Neuronal stem cell (in vitro differentiated cells): ENCODE results near the gene OLFM2.

Experiments used
- DNase-seq: peaks from one replicate; pipeline ENCODE4 v3.0.0-alpha.2; 2013; ENCODE audit warnings: low spot score
- H2AFZ ChIP-seq: one replicate; pipeline ENCODE4 v1.6.1; 2013; ENCODE audit warnings: mild to moderate bottlenecking, low read length, inconsistent platforms
- H2AK5ac ChIP-seq: 2 replicates; pipeline ENCODE4 v1.6.1; 2013; ENCODE audit warnings: low read depth, mild to moderate bottlenecking, inconsistent platforms, low read length, moderate library complexity, mixed read lengths
- H2BK120ac ChIP-seq: 2 replicates; pipeline ENCODE4 v1.6.1; 2013; ENCODE audit warnings: low read depth, mild to moderate bottlenecking, inconsistent platforms, low read length, moderate library complexity, mixed read lengths
- H2BK12ac ChIP-seq: one replicate; pipeline ENCODE4 v1.6.1; 2013; ENCODE audit warnings: low read length, inconsistent platforms
- H2BK15ac ChIP-seq: 2 replicates; pipeline ENCODE4 v1.6.1; 2013; ENCODE audit warnings: mild to moderate bottlenecking, low read length, inconsistent platforms, mixed read lengths
- H2BK5ac ChIP-seq: one replicate; pipeline ENCODE4 v1.6.1; 2013; ENCODE audit warnings: inconsistent platforms, mild to moderate bottlenecking, low read length, moderate library complexity
- H3K14ac ChIP-seq: one replicate; pipeline ENCODE4 v1.6.1; 2013; ENCODE audit warnings: low read length, inconsistent platforms
- H3K18ac ChIP-seq: 2 replicates; pipeline ENCODE4 v1.6.1; 2013; ENCODE audit warnings: low read length, inconsistent platforms
- H3K23ac ChIP-seq: 2 replicates; pipeline ENCODE4 v1.6.1; 2013; ENCODE audit warnings: low read depth, mild to moderate bottlenecking, mixed read lengths, low read length, inconsistent platforms; ENCODE audit not compliant: poor library complexity
- H3K27ac ChIP-seq: replicated peaks from 3 replicates; pipeline ENCODE4 v1.5.1; 2013; ENCODE audit warnings: low read length, inconsistent platforms
- H3K27me3 ChIP-seq, 3 experiments: 2 replicates each; pipeline ENCODE4 v1.6.1; 2013; ENCODE audit warnings: low read length in 3 of 3, mild to moderate bottlenecking in 2 of 3, inconsistent platforms in 1 of 3, low read depth in 1 of 3, mixed read lengths in 1 of 3, moderate library complexity in 1 of 3; ENCODE audit not compliant: control insufficient read depth in 3 of 3, insufficient read depth in 3 of 3
- H3K36me3 ChIP-seq, 2 donors: replicated peaks in 1 of 2; 2 replicates each; pipeline ENCODE4 v1.6.1; 2013; ENCODE audit warnings: low read length in 2 of 2; ENCODE audit not compliant: control insufficient read depth in 2 of 2, insufficient read depth in 2 of 2
- H3K4ac ChIP-seq: 2 replicates; pipeline ENCODE4 v1.6.1; 2013; ENCODE audit warnings: inconsistent platforms, mild to moderate bottlenecking, low read length, moderate library complexity
- H3K4me1 ChIP-seq, 2 donors: 1 replicate in 1 of 2; 2 replicates in 1 of 2; pipeline ENCODE4 v1.6.1; 2013; ENCODE audit warnings: low read length in 2 of 2, low read depth in 1 of 2; ENCODE audit not compliant: control insufficient read depth in 2 of 2, insufficient read depth in 1 of 2
- H3K4me2 ChIP-seq: one replicate; pipeline ENCODE4 v1.6.1; 2013; ENCODE audit warnings: mild to moderate bottlenecking, low read length, inconsistent platforms; ENCODE audit not compliant: insufficient read depth, poor library complexity, severe bottlenecking
- H3K4me3 ChIP-seq, 2 donors: 2 replicates each; pipeline ENCODE4 v1.5.1; 2013; ENCODE audit warnings: low read length in 2 of 2, mild to moderate bottlenecking in 2 of 2, inconsistent platforms in 1 of 2, moderate library complexity in 1 of 2
- H3K79me1 ChIP-seq: one replicate; pipeline ENCODE4 v1.6.1; 2013; ENCODE audit warnings: low read depth, mild to moderate bottlenecking, inconsistent platforms, low read length, moderate library complexity
- H3K9ac ChIP-seq: one replicate; pipeline ENCODE4 v1.6.1; 2013; ENCODE audit warnings: mild to moderate bottlenecking, low read depth, low read length, inconsistent platforms; ENCODE audit not compliant: poor library complexity
- H3K9me3 ChIP-seq, 2 donors: replicated peaks in 1 of 2; 2 replicates each; pipeline versions ENCODE3 to v1.6.1; 2013; ENCODE audit warnings: low read length in 2 of 2, mild to moderate bottlenecking in 2 of 2, inconsistent platforms in 1 of 2, low read depth in 1 of 2, mixed read lengths in 1 of 2, moderate library complexity in 1 of 2; ENCODE audit not compliant: control insufficient read depth in 2 of 2, insufficient read depth in 1 of 2
- H4K8ac ChIP-seq: one replicate; pipeline ENCODE4 v1.6.1; 2013; ENCODE audit warnings: low read depth, mild to moderate bottlenecking, inconsistent platforms, low read length, moderate library complexity
- H4K91ac ChIP-seq: one replicate; pipeline ENCODE4 v1.6.1; 2013; ENCODE audit warnings: low read length, low read depth, mild to moderate bottlenecking, inconsistent platforms; ENCODE audit not compliant: poor library complexity
- WGBS, 2 donors: extraction: QIAGEN DNeasy Blood & Tissue Kit; methylation state at CpG; one replicate each; pipeline ENCODE4 v1.1.7; 2013; ENCODE audit warnings: missing lambda C conversion rate in 2 of 2, mixed read lengths in 1 of 2; ENCODE audit not compliant: insufficient read length in 2 of 2, insufficient replicate concordance in 1 of 2; ENCODE audit errors: extremely low coverage in 2 of 2; 5-methylcytosine and 5-hydroxymethylcytosine counted together

OLFM2 gene

DNA sequence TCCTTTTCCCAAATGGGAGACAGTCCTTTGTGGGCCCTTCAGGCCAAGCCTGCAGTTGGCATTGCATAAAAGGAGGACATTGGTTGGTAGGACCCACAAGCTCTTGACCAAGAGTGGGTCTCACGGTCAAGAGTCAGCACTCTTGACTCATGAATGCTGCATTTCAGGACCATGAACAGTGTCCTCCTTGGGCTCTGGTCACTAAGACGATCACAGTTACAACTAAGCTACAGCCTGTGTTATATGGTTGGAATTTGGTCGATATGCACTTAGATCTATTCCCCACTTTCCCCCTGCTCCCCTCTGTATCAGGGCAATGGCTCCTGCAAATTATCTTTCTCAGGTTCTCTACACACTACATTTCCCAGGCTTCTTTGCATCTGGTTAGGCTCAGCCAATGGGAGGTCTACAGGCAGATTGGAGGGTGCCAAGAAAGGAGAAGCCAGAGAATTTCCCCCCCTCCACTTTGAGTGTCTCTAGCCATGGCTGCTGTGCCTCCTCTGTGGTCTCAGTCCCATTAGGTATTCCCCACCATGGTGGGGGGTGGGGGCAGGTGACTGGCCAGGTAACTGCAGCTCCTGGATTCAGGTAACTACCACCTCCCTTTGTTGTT is 3.1 kb upstream of the OLFM2 start:
- H3K4me1 ChIP-seq, result peaks cover 8 to 11% of the 10 kb centered on the region in 2 donors
- no peak overlapping the region for H2BK120ac ChIP-seq
- H3K23ac ChIP-seq, result no peak overlapping the region
- H3K9me3 ChIP-seq, result peaks cover 0 to 2% of the 10 kb centered on the region in 2 donors
- no peak overlapping the region for H3K18ac ChIP-seq
- no peak overlapping the region for H2AFZ ChIP-seq
- DNase-seq, result no peak
- H2BK15ac ChIP-seq, result no peak overlapping the region
- no peak overlapping the region for H3K4me3 ChIP-seq
- no peak overlapping the region for H4K8ac ChIP-seq
- H3K27ac ChIP-seq, result no peak overlapping the region
- H3K36me3 ChIP-seq, result no peaks in the 10 kb centered on the region
- H2AK5ac ChIP-seq, result no peak overlapping the region
- no peak overlapping the region for H2BK12ac ChIP-seq
- no peak overlapping the region for H3K4me2 ChIP-seq
- H3K27me3 ChIP-seq, result peaks cover 3 to 15% (median 14%) of the 10 kb centered on the region in 3 experiments
- H3K4ac ChIP-seq, result no peak overlapping the region
- no peak overlapping the region for H4K91ac ChIP-seq
- H3K14ac ChIP-seq, result no peak overlapping the region
- H3K9ac ChIP-seq, result no peak overlapping the region
- no peak overlapping the region for H2BK5ac ChIP-seq
- WGBS, 2 donors, result no CpG with 5 or more reads among the region's 3 CpGs
- H3K79me1 ChIP-seq, result no peaks in the 10 kb centered on the region

GRCh38 chr19:9937001-9937411 is 691 bp upstream of the OLFM2 start:
- no CpG with 5 or more reads among the region's 20 CpGs for whole genome bisulfite sequencing, 2 donors
- no peak overlapping the region for H2BK12ac ChIP-seq
- H3K79me1 ChIP-seq, result no peaks in the 10 kb centered on the region
- peak overlapping the region; percentile 27 to 78 for H3K4me3 ChIP-seq
- no peak overlapping the region for H2BK120ac ChIP-seq
- no peak overlapping the region for H3K4ac ChIP-seq
- peak overlapping the region; percentile 20 for H2BK15ac ChIP-seq
- H2BK5ac ChIP-seq, result no peak overlapping the region
- H2AK5ac ChIP-seq, result no peak overlapping the region
- no peak overlapping the region for H3K9ac ChIP-seq
- no peak overlapping the region for H3K23ac ChIP-seq
- H3K27ac ChIP-seq, result no peak overlapping the region
- H3K4me2 ChIP-seq, result peak overlapping the region; percentile 92
- H3K4me1 ChIP-seq, result peaks cover 8 to 11% of the 10 kb centered on the region in 2 donors
- no peaks in the 10 kb centered on the region for H3K9me3 ChIP-seq
- H2AFZ ChIP-seq, result peak overlapping the region; percentile 82
- DNase-seq, result no peak
- peaks cover 3 to 17% (median 15%) of the 10 kb centered on the region in 3 experiments for H3K27me3 ChIP-seq
- H4K91ac ChIP-seq, result no peak overlapping the region
- H3K18ac ChIP-seq, result no peak overlapping the region
- H3K14ac ChIP-seq, result no peak overlapping the region
- H4K8ac ChIP-seq, result no peak overlapping the region
- H3K36me3 ChIP-seq, result no peaks in the 10 kb centered on the region

- H3K79me1 ChIP-seq, result no peaks in the 10 kb centered on the region
- no peak for DNase-seq
These were observed 599 bp downstream of the OLFM2 start for GRCh38 chr19:9935506-9936325.

More at GRCh38 chr19:9935506-9936325, 599 bp downstream of the OLFM2 start:
- Histone ChIP-seq H2BK5ac (no peak overlapping the region), H3K9me3 (no peaks in the 10 kb centered on the region), H3K27ac (no peak overlapping the region), H3K9ac (peak overlapping the region; percentile 79), H3K4me1 (peaks cover 8 to 11% of the 10 kb centered on the region in 2 donors), H2BK120ac (no peak overlapping the region), H3K4ac (peak overlapping the region; percentile 37), H3K14ac (peak overlapping the region; percentile 61), H4K8ac (peak overlapping the region; percentile 54), H3K36me3 (no peaks in the 10 kb centered on the region), H2BK12ac (no peak overlapping the region), H3K4me3 (peak overlapping the region; percentile 47 to 82), H3K18ac (peak overlapping the region; percentile 92), H3K27me3 (peaks cover 3 to 17% (median 15%) of the 10 kb centered on the region in 3 experiments), H2AFZ (peak overlapping the region; percentile 92), H2BK15ac (peak overlapping the region; percentile 89), H3K23ac (peak overlapping the region; percentile 62), H2AK5ac (peak overlapping the region; percentile 74), H4K91ac (no peak overlapping the region), H3K4me2 (peak overlapping the region; percentile 76)
- no CpG with 5 or more reads among the region's 44 CpGs for whole genome bisulfite sequencing, 2 donors
